Progenitor cell of endocrine pancreas (in vitro differentiated cells): ENCODE data around the gene CARD6. TPM values are rescaled to one million over a fixed set of nuclear protein-coding genes. Genes with fewer than 3 reads are reported as not detected.

ENCODE experiments used
- DNase-seq: peaks from one replicate; pipeline ENCODE4 v3.0.0; 2021; ENCODE audit warnings: low spot score; ENCODE audit not compliant: unreplicated experiment
- H3K27ac Mint-ChIP-seq: 2 replicates; pipeline ENCODE4 v1.8.0; 2021; ENCODE audit warnings: mild to moderate bottlenecking, moderate library complexity, mixed read lengths
- H3K27me3 Mint-ChIP-seq: 2 replicates; pipeline ENCODE4 v1.8.0; 2021; ENCODE audit warnings: mixed read lengths
- H3K36me3 Mint-ChIP-seq: 2 replicates; pipeline ENCODE4 v1.8.0; 2022; ENCODE audit warnings: mixed read lengths; ENCODE audit not compliant: insufficient read depth
- H3K4me1 Mint-ChIP-seq: 2 replicates; pipeline ENCODE4 v1.8.0; 2021; ENCODE audit warnings: low read depth, mixed read lengths
- H3K4me3 Mint-ChIP-seq: 2 replicates; pipeline ENCODE4 v1.8.0; 2021; ENCODE audit warnings: low read depth, mild to moderate bottlenecking, moderate library complexity, mixed read lengths
- H3K9me3 Mint-ChIP-seq: 2 replicates; pipeline ENCODE4 v1.8.0; 2021; ENCODE audit warnings: low read depth, mixed read lengths
- total RNA-seq: library from RNA; stranded (reverse); gene quantifications from 2 replicates; pipeline ENCODE4 v1.2.1, GENCODE V29; 2021
- TF ChIP-seq, protein P1 (sequence below): fragments of 200-600 bp; sonication (generic); IDR thresholded peaks from one replicate; pipeline ENCODE4 v1.5.0; 2021; ENCODE audit warnings: antibody characterized with exemption, mild to moderate bottlenecking; ENCODE audit not compliant: unreplicated experiment

CARD6 gene
- total RNA-seq, 1 donor from 2014 or later = 0.74 TPM

DNA sequence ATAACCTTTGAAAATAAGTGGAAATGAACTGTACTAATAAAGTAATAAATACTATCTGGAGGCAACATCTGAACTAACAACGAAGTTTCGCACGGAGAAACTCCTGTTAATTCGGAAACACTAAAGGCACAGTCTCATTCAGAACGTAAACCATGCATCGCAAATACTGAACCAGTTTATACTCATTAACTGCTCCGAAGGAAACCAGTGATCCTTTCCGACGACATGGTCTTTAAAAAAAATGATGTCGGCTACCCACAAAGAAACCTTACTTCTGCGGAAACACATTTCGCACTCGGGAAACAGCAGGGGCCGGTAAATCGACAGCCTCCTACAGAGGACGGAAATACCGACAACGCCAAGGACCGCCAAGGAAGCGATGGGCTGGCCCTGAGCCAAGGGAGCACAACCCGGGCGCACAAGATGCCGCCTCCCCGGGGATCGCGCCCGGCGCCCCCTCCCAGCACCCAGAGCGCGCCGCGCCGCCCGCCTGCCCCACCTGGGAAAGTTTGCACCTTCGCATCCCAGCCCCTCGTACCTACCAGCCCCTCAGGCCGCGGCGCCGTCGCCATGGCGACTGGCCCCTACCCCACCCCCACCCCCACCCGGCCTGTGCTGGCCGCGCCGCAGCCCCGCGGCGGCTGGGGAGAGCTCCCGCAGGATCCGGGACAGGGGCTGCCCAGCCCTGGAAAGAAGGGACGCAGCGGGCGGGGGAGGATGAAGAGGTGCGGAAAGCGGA is 43.7 kb upstream of the CARD6 start:
- Mint-ChIP-seq H3K27me3 (no peaks in the 10 kb centered on the region), H3K36me3 (peaks cover 9% of the 10 kb centered on the region), H3K27ac (peak overlapping the region; percentile 98), H3K4me1 (peaks cover 25% of the 10 kb centered on the region), H3K9me3 (no peaks in the 10 kb centered on the region), H3K4me3 (peak overlapping the region; percentile 91)
- TF ChIP-seq, protein P1, sequence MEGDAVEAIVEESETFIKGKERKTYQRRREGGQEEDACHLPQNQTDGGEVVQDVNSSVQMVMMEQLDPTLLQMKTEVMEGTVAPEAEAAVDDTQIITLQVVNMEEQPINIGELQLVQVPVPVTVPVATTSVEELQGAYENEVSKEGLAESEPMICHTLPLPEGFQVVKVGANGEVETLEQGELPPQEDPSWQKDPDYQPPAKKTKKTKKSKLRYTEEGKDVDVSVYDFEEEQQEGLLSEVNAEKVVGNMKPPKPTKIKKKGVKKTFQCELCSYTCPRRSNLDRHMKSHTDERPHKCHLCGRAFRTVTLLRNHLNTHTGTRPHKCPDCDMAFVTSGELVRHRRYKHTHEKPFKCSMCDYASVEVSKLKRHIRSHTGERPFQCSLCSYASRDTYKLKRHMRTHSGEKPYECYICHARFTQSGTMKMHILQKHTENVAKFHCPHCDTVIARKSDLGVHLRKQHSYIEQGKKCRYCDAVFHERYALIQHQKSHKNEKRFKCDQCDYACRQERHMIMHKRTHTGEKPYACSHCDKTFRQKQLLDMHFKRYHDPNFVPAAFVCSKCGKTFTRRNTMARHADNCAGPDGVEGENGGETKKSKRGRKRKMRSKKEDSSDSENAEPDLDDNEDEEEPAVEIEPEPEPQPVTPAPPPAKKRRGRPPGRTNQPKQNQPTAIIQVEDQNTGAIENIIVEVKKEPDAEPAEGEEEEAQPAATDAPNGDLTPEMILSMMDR = no peak
- DNase-seq = peak; percentile 67

- Mint-ChIP-seq H3K36me3 (peaks cover 9% of the 10 kb centered on the region), H3K9me3 (no peaks in the 10 kb centered on the region), H3K27ac (peak within 1 kb of the TSS; percentile 98), H3K4me1 (peaks cover 25% of the 10 kb centered on the region), H3K4me3 (peak within 1 kb of the TSS; percentile 91), H3K27me3 (no peaks in the 10 kb centered on the region)
- TF ChIP-seq, protein P1 = peak; percentile 74
- peak; percentile 92 for DNase-seq
These were observed 43.0 kb upstream of the CARD6 start, which contains the start of gene PRKAA1 for GRCh38 chr5:40798012-40798800. Gene PRKAA1 (minus strand): TSS chr5:40798374. CDS start chr5:40798189, 185 bp downstream.

DNA sequence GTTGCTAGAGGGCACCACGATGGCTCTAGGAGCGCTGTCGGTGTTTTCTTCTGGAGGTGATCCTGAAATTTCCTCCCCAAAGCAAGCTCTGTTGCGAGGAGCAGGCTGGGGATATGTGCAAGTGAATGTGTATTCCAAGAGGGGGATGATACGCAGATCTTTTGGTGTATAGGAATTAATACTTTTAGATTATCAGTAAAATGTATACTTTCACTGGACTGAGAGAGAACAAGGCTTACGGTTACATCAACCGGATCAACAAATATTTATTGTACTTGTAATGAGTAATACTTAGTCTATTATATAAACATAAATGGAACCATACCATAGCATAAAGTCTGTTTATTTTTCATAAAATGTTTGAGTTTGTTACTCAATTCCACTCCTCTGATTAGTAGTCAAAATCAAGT is 42.4 kb upstream of the CARD6 start:
- peaks cover 9% of the 10 kb centered on the region for H3K36me3 Mint-ChIP-seq
- no peaks in the 10 kb centered on the region for H3K27me3 Mint-ChIP-seq
- no peak for DNase-seq
- H3K9me3 Mint-ChIP-seq = no peaks in the 10 kb centered on the region
- peak overlapping the region; percentile 88 for H3K27ac Mint-ChIP-seq
- peaks cover 24% of the 10 kb centered on the region for H3K4me1 Mint-ChIP-seq
- TF ChIP-seq, protein P1 = no peak
- H3K4me3 Mint-ChIP-seq = peak overlapping the region; percentile 91

DNA sequence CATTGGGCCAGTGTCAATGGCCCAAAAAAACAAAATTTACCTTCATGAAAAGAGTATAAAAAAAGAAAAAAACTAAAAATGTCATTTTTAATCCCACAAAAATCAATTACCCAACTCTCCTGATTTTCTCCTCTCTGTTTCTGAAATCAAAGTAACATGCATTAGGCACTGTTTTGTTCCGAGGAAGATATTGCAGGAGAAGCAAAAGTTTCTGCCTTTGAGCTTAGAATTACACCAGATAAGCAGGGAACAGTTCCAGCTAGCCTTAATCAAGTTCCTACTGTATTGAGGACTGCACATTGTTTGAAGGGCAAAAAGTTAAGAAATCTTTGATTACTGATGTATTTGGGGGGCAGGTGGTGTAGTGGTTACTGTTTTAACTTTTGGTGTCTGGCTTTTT is 41.9 kb upstream of the CARD6 start:
- Mint-ChIP-seq H3K27ac (peak overlapping the region; percentile 88), H3K4me3 (peak overlapping the region; percentile 91), H3K36me3 (peaks cover 6% of the 10 kb centered on the region), H3K9me3 (no peaks in the 10 kb centered on the region), H3K4me1 (peaks cover 22% of the 10 kb centered on the region), H3K27me3 (no peaks in the 10 kb centered on the region)
- DNase-seq = no peak
- TF ChIP-seq, protein P1 = no peak

GRCh38 chr5:40801771-40802562 is 39.2 kb upstream of the CARD6 start:
- TF ChIP-seq, protein P1 = no peak
- Mint-ChIP-seq H3K27me3 (no peaks in the 10 kb centered on the region), H3K4me3 (peak overlapping the region; percentile 2), H3K27ac (peak overlapping the region; percentile 25), H3K36me3 (no peaks in the 10 kb centered on the region), H3K4me1 (peaks cover 11% of the 10 kb centered on the region), H3K9me3 (no peaks in the 10 kb centered on the region)
- no peak for DNase-seq
